NCI-H82 (cell line): ENCODE data around the gene NEXMIF.
"Not testable (repeated sequence)": the region's sequence is repeated elsewhere in the genome, so short reads cannot be mapped to it uniquely, and the experiment has no call there.

Experiments used
- DNase-seq: peaks from one replicate; lab custom pipeline; 2025; lab: John Stamatoyannopoulos, UW

The NEXMIF gene

GRCh38 chrX:74797338-74797887 is 127.8 kb downstream of the NEXMIF start:
- no peak for DNase-seq

- DNase-seq: no peak
Measured at GRCh38 chrX:74788545-74789086, 136.6 kb downstream of the NEXMIF start.

- DNase-seq: no peak
Measured at GRCh38 chrX:74784629-74785028, 140.6 kb downstream of the NEXMIF start.

GRCh38 chrX:74781507-74782034 is 143.7 kb downstream of the NEXMIF start:
- DNase-seq: no peak

GRCh38 chrX:74779175-74779574 is 146.1 kb downstream of the NEXMIF start:
- DNase-seq: no peak

GRCh38 chrX:74774988-74775387 is 150.3 kb downstream of the NEXMIF start:
- no peak for DNase-seq

- no peak for DNase-seq
Measured at GRCh38 chrX:74736450-74736849, 188.8 kb downstream of the NEXMIF start.

- no peak for DNase-seq
Measured at GRCh38 chrX:74705269-74705668, 220.0 kb downstream of the NEXMIF start.

GRCh38 chrX:74701343-74701742 is 223.9 kb downstream of the NEXMIF start:
- DNase-seq: not testable (repeated sequence)

- no peak for DNase-seq
Measured at GRCh38 chrX:74684466-74684865, 240.8 kb downstream of the NEXMIF start.
